NB4 (cell line): ENCODE data around the gene MMP1.
"Not testable (repeated sequence)": the region's sequence is repeated elsewhere in the genome, so short reads cannot be mapped to it uniquely, and the experiment has no call there.

Experiments used
- DNase-seq: peaks from one replicate; pipeline ENCODE4 v3.0.0; 2010; ENCODE audit warnings: low read depth
- H3K4me3 ChIP-seq: one replicate; pipeline ENCODE4 v1.5.1; 2011; ENCODE audit warnings: mild to moderate bottlenecking, low read depth, low read length, moderate library complexity
- CTCF ChIP-seq: IDR thresholded peaks from one replicate; pipeline ENCODE4 v1.5.1; 2012; ENCODE audit warnings: low read depth, low read length
- MAX ChIP-seq: IDR thresholded peaks from 2 replicates; pipeline ENCODE4 v1.6.1; 2011; ENCODE audit warnings: low read depth, low read length
- MYC ChIP-seq: IDR thresholded peaks from 2 replicates; pipeline ENCODE4 v1.6.1; 2011; ENCODE audit warnings: low read depth, low read length
- POLR2A ChIP-seq: IDR thresholded peaks from 2 replicates; pipeline ENCODE4 v1.6.1; 2011; ENCODE audit warnings: mild to moderate bottlenecking; ENCODE audit not compliant: insufficient read length; ENCODE audit errors: extremely low read depth

The MMP1 gene

GRCh38 chr11:102757823-102758549 is 40.0 kb downstream of the MMP1 start:
- H3K4me3 ChIP-seq: no peak overlapping the region
- DNase-seq: peak; percentile 41
- no peak for TF ChIP-seq POLR2A
- no peak for TF ChIP-seq CTCF
- TF ChIP-seq MAX: no peak
- no peak for TF ChIP-seq MYC

GRCh38 chr11:102753267-102753666 is 44.7 kb downstream of the MMP1 start:
- no peak for DNase-seq
- TF ChIP-seq MAX (no peak), POLR2A (no peak), CTCF (no peak), MYC (no peak)
- no peak overlapping the region for H3K4me3 ChIP-seq

- no peak for TF ChIP-seq CTCF
- no peak for TF ChIP-seq POLR2A
- no peak for TF ChIP-seq MYC
- no peak for TF ChIP-seq MAX
- H3K4me3 ChIP-seq: no peak overlapping the region
- DNase-seq: no peak
These were observed 46.3 kb downstream of the MMP1 start for GRCh38 chr11:102751673-102752072.

GRCh38 chr11:102749101-102749722 is 48.7 kb downstream of the MMP1 start:
- no peak for DNase-seq
- TF ChIP-seq POLR2A (no peak), MAX (no peak), CTCF (no peak), MYC (no peak)
- H3K4me3 ChIP-seq: no peak overlapping the region

- DNase-seq, H3K4me3 ChIP-seq: not testable (repeated sequence)
These were observed 51.0 kb downstream of the MMP1 start for GRCh38 chr11:102746746-102747578.
